Middle frontal gyrus (tissue), 1 donor: ENCODE results near the gene TPP1.

Experiments
- DNase-seq: peaks from one replicate; pipeline ENCODE4 v3.0.0-alpha.2; 2015; ENCODE audit warnings: low spot score; ENCODE audit errors: extremely low spot score

TPP1 gene

GRCh38 chr11:6594142-6594768 lies 25.0 kb downstream of the TPP1 start:
- no peak for DNase-seq

GRCh38 chr11:6588018-6588417 lies 31.2 kb downstream of the TPP1 start:
- no peak for DNase-seq

GRCh38 chr11:6587360-6587953 lies 31.8 kb downstream of the TPP1 start:
- DNase-seq, result no peak

- DNase-seq, result no peak
Observed at GRCh38 chr11:6586434-6587359, 32.5 kb downstream of the TPP1 start.

DNA sequence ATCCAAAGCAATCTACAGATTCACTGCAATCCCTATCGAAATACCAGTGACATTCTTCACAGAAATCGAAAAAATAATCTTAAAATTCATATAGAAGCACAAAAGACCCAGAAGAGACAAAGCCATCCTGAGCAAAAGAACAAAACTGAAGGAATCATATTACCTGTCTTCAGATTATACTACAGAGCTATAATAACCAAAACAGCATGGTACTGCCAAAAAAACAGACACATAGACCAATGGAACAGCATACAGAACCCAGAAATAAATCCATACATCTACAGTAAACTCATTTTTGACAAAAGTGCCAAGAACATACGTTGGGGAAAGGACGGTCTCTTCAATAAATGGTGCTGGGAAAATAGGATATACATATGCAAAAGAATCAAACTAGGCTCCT lies 34.7 kb downstream of the TPP1 start:
- DNase-seq, result no peak

- no peak for DNase-seq
Observed at GRCh38 chr11:6583584-6583983, 35.6 kb downstream of the TPP1 start.

DNA sequence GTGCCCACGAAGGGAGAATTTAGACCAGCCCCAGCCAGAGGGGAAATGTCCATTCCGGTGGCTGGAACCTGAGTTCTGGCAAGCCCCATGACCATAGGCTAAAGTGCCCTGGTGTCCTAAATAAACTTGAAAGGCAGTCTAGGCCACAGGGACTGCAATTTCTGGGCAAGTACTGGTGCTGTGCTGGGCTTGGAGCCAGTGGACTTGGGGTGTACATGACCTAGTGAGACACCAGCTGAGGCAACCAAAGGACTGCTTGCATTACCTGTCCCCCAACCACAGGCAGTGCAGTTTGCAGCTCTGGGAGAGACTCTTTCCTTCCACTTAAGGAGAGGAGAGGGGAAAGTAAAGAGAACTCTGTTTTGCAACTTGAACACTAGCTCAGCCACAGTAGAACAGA lies 39.5 kb downstream of the TPP1 start:
- no peak for DNase-seq

- no peak for DNase-seq
Observed at GRCh38 chr11:6578134-6578533, 41.1 kb downstream of the TPP1 start.

GRCh38 chr11:6576471-6577373 lies 42.5 kb downstream of the TPP1 start:
- DNase-seq, result peak; percentile 84

GRCh38 chr11:6574816-6575715 lies 44.2 kb downstream of the TPP1 start:
- no peak for DNase-seq

- DNase-seq, result no peak
Observed at GRCh38 chr11:6572215-6572614, 47.0 kb downstream of the TPP1 start.

DNA sequence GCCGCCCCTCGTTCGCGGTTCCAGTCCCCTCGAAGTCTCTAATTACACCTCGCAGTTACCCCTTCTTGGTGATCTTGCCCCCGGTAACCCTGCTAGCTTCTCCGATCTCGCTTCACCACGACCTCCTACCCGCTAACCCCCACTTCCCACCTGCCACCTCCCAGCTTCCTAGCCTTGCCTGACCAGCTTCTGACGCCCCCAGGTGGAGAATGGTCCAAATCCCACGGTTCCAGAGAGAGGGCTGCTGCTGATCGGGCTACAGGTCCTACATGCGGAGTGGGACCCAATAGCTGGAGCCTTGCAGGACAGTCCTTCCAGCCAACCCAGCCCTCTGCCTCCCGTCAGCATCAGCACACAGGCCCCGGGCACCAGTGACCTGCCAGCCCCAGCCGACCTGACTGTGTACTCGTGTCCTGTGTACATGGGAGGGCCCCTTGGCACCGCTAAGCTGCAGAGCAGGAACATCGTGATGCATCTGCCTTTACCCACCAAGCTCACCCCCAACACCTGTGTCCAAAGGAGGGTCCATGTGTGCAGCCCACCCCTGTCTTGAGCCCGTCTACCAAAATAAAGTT lies 47.7 kb downstream of the TPP1 start:
- no peak for DNase-seq

DNA sequence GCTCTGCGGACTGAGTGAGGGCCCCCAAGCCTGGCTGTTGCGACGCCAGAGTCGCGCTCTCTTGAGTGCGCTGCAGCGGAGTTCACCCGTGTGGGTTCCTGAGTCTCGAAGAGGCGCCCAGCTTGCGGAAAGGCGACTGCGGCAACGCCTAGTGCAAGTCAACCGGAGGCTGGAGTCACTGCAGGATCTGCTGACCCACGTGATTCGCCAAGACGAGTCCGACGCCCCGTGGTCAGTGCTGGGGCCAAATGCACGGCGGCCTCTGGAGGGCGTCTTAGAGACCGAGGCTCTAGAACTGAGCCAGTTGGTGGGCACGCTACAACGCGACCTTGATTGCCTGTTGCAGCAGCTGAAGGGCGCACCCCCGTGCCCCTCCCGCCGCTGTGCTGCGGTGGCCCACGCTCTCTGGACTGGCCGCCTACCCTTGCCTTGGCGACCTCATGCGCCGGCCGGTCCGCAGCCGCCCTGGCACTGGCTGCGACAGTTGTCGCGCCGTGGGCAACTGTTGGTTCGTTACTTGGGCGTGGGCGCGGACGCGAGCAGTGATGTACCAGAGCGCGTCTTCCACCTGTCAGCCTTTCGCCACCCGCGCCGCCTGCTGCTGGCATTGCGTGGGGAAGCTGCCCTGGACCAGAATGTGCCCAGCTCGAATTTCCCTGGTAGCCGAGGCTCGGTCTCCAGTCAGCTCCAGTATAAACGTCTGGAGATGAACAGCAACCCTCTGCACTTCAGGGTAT lies 48.4 kb downstream of the TPP1 start:
- DNase-seq, result no peak

- DNase-seq, result no peak
Observed at GRCh38 chr11:6569706-6570105, 49.5 kb downstream of the TPP1 start.

DNA sequence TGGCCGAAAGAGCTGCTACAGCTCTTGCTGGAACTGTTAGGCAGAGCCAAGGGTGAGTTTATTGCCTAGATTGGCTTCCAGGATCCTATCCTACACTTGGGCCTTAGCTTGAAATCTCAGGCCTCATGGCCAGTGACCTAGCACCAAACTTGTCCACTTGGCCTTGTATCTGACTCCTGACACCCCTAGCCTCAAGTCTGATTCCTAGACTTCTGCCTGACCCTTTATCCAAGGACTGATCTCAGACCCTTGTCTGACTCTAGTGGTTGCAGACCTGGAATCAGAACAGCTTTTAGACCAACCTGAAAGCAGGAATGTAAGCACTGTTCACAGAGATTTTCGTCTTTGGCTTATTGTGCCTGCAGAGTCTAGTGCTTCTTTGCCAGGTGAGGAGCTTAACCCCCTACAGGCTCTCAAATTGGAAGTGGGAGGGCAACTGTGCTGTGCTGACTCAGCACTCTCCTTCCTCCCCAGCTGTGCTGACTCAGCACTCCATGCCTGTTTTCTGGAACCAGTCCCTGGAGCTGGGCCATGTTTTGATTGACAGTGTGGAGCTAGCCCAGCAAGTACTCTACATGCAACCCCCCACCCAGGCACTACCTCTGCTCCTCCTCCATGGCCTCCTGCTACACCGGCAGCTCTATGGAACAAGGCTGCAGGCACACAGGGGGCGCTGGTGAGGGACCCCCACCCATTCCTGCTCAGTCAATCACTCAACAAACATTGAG lies 50.9 kb downstream of the TPP1 start:
- no peak for DNase-seq

DNA sequence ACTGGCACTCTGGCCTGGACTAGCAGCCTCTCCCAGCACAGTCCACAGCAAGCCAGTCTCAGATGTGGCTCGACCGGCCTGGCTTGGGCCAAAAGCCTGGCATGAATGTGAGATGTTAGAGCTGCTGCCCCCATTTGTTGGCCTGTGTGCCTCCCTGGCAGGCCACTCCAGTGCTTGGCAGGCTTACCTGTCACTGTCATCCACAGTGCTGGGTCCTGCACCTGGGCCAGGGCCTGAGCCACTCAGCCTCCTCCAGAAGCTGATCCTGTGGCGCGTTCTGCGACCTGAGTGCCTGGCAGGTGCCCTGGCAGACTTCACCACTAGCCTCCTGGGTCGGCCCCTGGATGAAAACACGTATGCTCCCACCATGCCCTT lies 51.9 kb downstream of the TPP1 start:
- DNase-seq, result no peak

- no peak for DNase-seq
Observed at GRCh38 chr11:6566704-6567370, 52.4 kb downstream of the TPP1 start.
